DMS114 treated with DMSO at 0.1 percent for 48 hours (cell line): Measurements from ENCODE around the gene SBK3.
A peak's percentile ranks its signal among the peaks of the same experiment; 100 is the strongest.
"Not testable (repeated sequence)": the region's sequence is repeated elsewhere in the genome, so short reads cannot be mapped to it uniquely, and the experiment has no call there.

ENCODE experiments used
- DNase-seq: peaks from one replicate; lab custom pipeline; 2025; ENCODE audit not compliant: unreplicated experiment; lab: John Stamatoyannopoulos, UW

SBK3 gene

DNA sequence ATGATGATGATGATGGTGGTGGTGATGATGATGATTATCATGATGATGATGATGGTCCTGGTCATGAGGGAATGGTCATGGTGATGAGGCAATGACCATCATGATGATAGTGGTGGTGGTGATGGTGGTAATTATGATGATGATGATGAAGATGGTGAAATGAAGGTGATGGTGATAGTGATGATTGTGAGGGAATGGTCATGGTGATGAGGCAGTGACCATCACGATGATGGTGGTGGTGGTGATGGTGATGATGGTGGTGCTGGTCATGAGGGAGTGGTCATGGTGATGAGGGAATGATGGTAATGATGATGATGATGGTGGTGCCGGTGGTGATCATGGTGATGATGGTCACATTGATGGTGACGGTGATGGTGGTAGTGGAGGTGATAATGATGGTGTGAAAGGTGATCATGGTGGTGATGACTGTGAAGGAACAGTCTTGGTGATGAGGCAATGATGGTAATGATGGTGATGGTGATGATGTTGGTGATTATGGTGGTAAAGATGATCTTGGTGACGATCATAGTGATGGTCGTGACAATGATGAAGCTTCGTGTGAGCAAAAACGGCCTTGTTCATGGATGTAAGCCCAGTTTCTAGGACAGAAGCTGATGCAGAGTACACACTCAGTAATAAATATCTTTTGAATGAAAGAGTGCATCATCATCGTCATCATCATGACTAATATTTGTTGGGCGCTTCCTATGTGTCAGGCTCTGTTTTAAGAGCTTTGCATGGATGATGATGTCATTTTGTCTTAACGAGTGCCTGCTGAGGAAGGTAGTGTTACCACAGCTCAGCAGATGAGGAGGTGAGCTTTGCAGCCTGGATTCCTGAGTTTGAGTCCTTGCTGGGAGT is 25.7 kb downstream of the SBK3 start:
- no peak for DNase-seq

DNA sequence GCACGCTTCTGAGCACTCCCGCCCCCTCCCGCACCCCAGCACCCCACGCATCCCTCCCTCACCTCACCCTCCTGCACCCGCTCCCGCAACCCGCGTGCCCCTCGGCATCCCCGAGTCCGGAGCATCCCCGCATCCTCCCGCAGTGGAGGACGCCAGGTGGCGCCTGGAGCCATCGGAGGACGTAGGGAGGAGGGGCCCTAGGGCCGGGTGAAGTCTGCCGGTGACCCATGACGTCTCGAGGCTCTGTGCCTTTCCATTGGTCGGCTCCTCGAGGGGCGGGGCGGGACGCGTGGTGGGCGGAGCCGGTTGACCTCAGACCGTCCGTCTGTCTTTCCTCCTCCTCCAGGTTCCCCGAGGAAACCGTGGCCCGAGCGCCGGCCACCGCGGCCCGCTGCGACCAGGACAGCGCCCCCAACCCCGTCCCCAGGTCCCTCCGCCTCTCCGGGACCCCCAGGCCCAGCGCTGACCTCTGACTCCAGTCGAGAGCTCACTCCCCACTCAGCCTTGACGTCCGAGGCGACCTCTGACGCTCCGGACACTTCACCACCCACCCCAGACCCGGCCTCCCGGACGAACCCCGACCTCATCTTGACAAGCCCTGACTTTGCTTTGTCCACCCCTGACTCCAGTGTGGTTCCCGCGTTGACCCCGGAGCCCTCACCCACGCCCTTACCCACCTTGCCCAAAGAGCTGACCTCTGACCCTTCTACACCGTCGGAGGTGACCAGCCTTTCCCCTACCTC is 28.3 kb downstream of the SBK3 start:
- DNase-seq, result peak; percentile 88

DNA sequence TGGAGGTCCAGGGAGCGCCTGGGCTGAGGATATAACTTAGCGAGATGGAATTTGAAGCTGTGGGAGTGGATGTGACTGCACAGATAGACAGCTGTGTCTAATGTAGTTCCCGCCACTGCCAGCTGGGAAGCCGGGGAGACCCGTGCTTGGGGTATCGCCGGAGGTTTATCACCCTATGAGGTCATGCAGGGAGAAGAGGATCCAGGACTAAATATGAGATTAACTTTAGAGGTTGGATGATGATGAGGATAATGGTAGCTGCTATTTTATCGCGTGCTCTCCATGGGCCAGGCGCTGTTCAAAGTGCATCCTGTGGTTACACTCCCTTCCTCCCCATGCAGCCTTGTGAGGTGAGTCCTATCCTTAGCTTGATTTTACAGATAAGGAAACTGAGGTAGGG is 37.2 kb downstream of the SBK3 start:
- no peak for DNase-seq

DNA sequence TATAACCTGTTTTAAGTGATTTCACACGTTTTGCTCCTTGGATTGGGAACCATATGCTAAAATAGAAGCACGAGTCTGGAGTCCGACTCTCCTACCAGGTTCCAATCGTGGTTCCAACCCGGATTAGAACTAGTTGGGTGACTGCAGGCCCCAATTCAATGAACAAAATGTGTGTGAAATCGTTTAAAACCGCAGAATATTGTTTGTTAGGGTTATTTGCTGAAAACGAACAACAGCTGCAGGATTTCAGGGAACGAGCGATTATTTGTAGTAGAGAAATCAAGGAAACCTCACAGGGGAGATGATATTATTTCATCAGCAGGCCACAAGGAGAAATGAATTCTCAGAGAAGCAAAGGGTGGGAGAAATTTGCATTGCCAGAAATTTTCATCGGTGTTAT is 40.4 kb downstream of the SBK3 start:
- DNase-seq, result no peak

DNA sequence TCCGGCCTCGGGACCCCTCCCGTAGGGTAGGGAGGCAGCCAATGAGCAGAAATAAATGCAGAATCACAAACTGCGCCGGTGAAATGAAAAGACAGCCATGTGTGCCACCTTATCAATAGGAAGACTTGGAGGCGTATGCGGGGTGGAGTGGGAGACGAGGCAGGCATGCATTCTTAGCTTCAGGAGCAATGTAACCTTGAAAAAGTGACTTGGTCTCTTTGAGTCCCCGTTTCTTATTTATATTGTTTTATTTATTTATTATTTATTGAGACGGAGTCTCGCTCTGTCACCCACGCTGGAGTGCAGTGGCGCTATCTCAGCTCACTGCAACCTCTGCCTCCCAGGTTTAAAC is 41.1 kb downstream of the SBK3 start:
- no peak for DNase-seq

DNA sequence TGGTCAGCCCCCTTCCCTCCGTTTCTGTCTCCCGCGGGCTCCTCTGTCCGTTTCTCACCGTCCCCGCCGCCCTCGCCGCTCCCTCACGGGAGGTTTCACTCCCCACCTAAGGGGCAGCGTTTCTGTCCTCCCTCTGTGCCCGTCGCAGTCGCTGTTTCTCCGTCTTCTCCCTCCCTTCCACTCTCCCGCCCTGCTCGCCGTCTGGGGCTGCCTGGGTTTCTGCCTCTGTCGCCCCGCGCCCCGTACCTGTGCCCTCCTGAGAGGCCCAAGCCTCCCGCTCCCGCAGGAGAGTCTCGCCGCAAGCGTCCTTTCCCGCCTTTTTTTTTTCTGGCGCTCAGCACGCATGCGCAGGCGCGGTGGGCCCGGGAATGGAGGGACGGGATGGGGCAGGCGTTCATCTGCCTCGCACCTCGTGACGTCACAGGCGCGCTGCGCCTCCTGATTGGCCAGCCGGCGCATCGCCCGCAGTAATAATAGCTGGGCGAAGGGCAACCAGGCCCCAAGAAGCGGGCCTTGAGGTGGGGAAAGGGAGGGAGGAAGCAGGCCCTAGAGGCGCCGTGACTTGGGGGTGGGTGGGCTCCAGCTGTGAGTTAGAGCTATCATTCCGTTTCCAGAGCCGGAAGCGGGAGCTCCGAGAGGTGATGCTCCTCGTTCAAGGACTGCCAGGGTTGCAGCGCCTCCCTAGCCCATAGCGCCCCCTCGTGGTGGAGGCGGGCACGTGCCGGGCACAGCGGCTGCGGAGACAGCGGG is 41.7 kb downstream of the SBK3 start:
- peak; percentile 29 for DNase-seq

DNA sequence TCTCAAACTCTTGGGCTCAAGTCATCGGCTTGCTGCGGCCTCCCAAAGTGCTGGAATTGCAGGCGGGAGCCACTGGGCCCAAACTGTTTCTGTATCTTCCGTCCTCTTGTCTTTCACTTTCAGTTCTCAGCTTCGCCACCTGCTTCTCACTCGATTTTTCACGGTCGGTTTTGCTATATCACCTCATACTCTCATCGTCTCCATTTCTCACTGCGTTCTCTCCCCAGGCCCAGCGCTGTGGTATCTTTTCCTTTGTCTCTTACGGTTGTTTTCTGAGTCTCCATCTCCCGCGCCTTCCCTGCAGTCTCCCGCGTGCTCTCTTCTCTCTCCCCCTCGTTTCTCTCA is 42.2 kb downstream of the SBK3 start:
- no peak for DNase-seq

DNA sequence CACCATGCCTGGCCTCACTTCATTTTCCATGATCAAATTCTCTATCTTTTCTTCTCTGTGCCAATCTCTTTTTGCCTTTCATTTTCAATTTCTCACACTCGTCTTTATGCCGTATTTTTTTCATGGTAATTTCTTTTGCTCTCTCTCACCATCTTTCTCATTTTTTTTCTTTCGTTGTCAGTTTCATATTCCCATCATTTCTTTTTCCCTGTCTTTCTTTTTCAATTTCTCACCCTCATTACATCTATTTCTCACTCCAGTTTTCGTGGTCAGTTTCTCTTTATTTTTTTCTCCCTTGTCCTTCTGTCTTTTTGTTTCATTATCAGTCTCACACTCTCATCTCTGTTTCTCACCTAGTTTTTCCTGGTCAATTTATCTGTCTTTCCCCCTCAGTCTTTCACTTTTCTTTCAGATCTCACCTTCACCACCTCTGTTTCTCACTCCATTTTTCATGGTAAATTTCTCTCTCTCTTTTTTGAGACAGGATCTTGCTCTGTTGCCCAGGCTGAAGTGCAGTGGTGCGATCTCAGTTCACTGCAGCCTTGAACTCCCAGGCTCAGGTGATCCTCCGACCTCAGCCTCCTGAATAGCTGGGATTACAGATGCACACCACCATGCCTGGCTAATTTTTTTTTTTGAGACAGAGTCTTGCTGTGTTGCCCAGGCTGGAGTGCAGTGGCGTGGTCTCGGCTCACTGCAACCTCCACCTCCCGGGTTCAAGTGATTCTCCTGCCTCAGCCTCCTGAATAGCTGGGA is 43.0 kb downstream of the SBK3 start:
- no peak for DNase-seq

DNA sequence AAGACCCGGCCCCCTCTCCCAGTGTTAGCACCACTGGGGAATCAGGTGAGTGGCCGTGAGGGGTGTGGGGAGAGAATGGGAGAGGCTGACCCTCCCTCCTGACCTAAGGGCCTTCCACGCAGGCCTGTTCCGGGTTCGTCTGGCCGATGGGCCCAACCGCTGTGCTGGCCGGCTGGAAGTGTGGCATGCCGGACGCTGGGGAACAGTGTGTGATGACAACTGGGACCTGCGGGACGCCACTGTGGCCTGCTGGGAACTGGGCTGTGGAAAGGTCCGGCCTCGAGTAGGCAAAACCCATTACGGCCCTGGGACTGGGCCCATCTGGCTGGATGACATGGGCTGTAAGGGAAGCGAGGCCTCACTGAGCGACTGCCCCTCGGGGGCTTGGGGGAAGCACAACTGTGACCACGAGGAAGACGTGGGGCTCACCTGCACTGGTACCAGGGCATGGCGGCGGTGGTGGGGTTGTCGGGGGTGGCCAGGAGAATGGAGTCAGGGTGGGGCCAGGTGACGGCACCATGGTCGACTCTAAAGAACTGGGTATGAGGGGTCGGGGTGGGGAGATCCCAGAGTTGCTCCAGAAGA is 44.9 kb downstream of the SBK3 start:
- no peak for DNase-seq

DNA sequence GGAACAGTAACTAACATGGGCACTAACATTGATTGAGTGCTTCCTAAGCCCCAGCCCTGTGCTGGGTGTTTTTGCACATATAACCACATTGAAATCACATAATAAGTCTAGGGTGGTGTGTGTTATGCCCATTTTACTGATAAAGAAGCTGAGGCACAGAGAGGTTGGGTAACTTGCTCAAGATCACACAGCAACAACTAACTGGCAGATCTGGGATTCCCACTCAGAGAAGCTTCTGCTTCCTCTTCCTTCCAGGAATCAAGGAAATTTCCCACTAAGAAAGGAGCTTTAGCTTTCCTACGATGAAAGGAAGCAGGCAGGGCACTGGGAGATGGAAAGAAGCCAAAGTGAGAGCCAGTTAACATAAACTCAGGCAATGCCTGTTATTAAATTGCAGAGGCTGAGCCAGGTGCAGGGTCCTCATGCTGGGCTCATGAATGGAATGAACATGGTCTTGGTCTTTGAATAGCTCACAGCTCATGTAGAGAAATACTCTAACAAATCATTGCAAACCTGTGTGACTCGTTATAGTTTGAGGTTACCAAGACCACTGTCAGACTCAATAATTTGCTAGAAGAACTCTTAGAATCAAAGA is 47.0 kb downstream of the SBK3 start:
- no peak for DNase-seq

DNA sequence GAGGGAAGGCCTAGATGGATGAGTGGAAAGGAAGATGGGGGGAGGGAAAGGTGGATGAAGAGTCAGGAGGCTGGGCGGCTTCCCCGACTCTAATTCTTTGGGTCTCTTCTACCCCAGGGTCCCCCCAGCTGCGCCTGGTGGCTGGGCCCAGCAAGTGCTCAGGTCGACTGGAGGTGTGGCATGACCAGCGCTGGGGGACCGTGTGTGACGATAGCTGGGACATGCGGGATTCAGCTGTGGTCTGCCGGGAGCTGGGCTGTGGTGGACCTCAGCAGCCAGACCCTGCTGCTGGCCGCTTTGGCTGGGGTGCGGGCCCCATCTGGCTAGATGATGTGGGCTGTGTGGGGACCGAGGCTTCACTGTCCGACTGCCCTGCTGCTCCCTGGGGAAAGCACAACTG is 47.6 kb downstream of the SBK3 start:
- no peak for DNase-seq

DNA sequence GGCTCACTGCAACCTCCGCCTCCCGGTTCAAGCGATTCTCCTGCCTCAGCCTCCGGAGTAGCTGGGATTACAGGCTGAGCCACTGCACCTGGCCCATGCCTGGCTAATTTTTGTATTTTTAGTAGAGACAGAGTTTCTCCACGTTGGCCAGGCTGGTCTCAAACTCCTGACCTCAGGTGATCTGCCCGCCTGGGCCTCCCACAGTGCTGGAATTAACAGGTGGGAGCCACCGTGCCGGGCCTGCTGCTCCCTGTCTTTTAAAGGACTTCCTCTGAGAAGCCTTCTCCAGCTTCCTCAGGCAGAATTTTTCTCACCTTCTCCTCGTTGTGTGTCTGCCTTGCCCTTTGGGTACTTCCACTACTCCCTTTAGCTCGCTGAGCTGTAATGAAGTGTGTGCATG is 48.5 kb downstream of the SBK3 start:
- DNase-seq, result not testable (repeated sequence)

DNA sequence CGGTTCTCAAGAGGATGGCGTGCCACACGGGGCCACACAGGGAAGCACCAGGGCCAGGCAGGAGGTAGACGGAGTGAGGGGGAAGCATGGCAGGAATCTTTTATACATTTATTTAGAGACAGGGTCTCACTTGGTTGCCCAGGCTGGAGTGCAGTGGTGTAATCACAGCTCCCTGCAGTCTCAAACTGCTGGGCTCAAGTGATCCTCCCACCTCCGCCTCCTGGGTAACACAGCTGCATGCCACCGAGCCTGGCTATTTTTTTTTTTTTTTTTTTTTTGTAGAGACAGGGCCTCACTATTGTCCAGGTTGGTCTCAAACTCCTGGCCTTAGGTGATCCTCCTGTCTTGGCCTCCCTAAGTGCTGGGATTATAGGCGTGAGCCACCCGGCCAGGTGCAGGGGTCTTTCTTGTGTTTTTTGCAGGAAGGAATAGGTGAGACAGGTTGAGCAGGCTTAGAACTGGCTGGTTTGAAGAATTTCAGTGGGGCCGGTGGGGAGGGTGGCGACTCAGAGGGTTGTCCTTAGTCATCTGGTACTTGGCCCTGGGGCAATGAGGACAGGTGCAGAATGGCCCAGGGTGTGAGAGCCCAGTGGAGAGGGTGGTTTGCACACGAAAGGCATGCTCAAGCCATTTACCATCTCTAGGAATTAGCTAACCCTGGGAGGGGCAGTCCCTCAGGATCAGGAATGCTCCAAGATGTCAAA is 49.5 kb downstream of the SBK3 start:
- no peak for DNase-seq

DNA sequence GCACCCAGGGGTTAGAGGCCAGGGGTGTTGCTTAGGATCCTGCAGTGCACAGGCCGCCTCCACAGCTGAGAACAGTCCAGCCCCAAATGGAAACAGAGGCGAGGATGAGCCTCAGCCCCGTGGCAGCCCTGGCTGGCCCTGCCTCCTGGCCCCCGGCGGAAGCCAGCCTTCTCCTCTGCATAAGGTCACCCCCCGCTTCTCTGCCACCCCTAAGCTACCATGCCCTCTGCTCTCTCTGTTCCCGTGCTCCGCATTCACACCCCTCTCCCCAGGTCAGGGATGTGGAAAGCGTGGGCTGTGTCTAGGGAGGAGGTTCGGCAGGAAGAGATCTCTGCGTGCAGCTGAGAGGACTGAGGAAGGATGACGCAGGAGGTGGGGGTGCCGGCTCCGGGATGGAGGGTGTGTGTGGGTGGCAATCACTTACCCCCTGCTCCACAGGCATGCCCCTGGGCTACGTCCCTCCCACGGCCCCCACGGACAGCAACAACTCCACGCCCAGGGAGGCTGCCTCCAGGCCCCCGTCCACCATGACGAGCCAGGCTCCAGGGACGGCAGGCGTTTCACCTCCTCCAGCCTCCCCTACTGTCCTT is 51.1 kb downstream of the SBK3 start:
- no peak for DNase-seq

DNA sequence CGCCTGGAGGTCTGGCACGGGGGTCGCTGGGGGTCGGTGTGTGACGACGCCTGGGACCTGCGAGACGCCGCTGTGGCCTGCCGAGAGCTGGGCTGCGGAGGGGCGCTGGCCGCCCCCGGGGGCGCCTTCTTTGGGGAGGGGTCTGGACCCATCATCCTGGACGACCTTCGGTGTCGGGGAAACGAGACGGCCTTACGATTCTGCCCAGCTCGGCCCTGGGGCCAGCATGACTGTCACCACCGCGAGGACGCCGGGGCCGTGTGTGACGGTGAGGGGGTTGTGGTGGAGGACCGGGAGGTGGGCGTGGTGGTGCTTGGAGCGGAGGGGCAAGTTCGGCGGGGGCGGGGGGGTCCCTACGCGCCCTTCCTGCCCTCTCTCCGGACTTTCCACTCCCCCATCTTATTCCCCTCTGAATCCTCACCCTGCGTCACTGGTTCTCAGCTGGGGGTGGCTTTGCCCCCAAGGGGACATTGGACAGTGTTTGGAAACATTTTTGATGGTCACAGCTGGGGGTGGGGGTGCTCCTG is 51.6 kb downstream of the SBK3 start:
- DNase-seq, result no peak

DNA sequence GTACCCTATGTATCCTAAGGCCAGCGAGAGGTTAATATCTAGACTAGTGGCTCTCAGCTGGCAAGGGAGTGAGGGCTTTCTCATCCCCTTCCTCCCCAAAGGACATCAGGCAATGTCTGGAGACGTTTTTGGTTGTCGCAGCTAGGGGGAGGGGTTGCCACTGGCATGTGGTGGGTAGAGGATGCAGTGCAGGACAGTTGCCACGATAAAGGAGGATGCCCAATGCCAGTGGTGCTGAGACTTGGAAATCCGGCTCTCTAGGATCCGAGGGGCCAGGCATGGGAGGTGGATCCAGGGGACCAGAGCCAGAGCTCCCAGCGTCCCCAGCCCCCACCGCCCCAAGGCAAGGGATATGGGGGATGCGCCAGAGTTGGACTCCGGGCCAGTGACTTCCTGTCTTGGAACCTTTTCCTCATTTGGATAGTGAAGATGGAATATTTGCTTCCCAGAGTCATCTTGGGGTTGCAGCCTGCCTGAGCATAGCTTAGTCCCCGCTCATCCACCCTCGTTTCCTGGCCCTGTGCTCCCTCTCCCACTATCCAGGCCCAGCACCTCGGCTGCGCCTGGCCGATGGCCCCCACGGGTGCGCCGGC is 52.2 kb downstream of the SBK3 start:
- DNase-seq, result no peak

DNA sequence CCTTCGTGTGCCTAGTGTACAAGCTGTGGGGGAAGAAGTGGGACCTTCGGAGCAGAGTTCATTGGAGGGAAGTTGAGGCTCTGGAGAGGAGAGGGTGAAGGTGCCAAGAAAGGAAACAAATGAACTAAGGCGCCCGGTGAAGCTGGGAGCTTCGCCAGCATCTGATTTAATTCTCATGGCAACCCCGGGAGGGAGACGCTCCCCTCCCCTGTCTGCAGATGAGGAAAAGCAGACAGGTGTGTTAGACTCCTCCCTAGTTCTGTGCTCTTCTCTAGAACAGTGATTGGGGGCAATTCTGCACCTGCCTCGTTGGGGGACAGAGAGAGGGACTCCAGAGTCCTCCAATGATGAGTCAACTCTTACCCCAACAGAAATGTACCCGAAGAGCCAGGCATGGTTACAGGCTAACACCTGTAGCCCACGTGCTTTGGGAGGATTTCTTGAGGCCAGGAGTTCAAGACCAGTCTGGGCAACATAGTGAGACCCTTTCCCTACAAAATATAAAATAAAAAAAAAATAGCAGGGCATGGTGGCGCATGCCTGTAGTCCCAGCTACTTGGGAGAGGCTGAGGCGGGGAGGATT is 52.9 kb downstream of the SBK3 start:
- DNase-seq, result no peak

DNA sequence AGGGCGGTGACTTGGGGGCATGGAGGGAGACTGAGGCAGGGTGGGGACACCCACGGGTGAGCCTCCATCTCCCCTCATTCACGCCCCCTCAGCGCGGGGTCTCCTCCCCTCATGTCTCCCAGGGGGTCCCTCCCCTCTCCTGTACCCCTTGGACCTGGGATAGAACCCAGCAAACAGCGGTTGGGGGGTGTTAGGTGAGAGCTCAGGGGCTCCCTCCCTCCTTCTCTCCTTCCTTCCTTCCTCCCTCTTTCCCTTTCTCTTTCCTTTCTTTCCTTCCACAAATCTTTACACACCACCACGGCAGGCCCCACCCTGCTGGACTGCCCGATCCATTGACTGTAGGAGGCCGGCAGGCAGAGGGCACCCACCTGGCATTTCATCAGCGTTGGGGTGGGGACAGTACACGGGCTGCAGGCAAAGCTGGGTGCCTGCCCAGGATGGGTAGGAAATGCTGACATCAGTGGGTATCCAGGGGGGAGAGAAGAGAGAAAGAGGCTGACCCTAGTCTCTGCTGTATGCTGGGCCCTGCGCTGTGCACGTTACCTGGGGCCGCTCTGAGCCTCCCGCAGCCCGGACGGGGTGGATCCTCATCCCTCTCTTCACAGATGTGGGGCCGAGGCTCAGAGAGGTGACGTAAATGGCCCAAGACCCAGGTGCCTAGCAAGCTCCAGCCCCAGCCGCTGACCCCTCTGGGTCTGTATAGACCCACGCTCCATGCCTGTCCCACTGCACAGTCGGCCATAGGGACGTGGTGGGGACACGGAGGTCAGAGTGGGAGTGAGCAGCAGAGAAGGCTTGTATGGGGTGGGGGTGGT is 53.6 kb downstream of the SBK3 start:
- no peak for DNase-seq
